HCT116 (cell line): ENCODE data around the gene ICA1L. TPM values are rescaled to one million over a fixed set of nuclear protein-coding genes. Genes with fewer than 3 reads are reported as not detected.

ENCODE experiments used
- ATAC-seq: fragments of 200-7000 bp; cut with Tn5 transposase; 2 replicates; pipeline ENCODE4 v1.9.1; 2020; ENCODE audit warnings: mild to moderate bottlenecking, moderate library complexity
- BruUV-seq: library from RNA; stranded (reverse); fragments of 400-500 nt; replicated peaks from 2 replicates; lab custom pipeline; 2021; lab: Mats Ljungman, UMichigan
- CTCF ChIA-PET: fragments of 300-600 bp; sonication (Branson Sonifier 250); formaldehyde crosslinking; loops from one replicate; lab custom pipeline; 2021; ENCODE audit warnings: antibody characterized with exemption; lab: Charles Lee
- POLR2A ChIA-PET: fragments of 300-600, 350-600 bp; sonication (Branson Sonifier 250); formaldehyde crosslinking; loops from one replicate; lab custom pipeline; 2021; ENCODE audit warnings: antibody characterized with exemption; lab: Charles Lee
- RAD21 ChIA-PET, 2 experiments: fragments of 300-600 bp; sonication (Branson Sonifier 250); formaldehyde crosslinking; loops; one replicate each; lab custom pipeline; 2023; ENCODE audit warnings: low total read pairs in 2 of 2; ENCODE audit not compliant: uncharacterized antibody in 2 of 2, unreplicated experiment in 2 of 2, low non-redundant PET in 1 of 2; lab: Charles Lee
- DNase-seq: peaks from one replicate; pipeline ENCODE4 v3.0.0-alpha.2; 2010; ENCODE audit warnings: low read depth, low spot score
- H2AFZ ChIP-seq: fragments of 200-600 bp; shearing (Covaris generic), sonication (generic); 2 replicates; pipeline ENCODE4 v1.6.1; 2017; ENCODE audit warnings: low read depth, mixed run types, mixed read lengths, antibody characterized with exemption, low read length; ENCODE audit not compliant: poor library complexity, severe bottlenecking
- H3K27ac ChIP-seq: 2 replicates; pipeline ENCODE4 v1.5.1; 2012; ENCODE audit warnings: low read depth, low read length
- H3K27me3 ChIP-seq: fragments of 200-600 bp; sonication (generic); 2 replicates; pipeline ENCODE4 v1.6.1; 2016; ENCODE audit warnings: mixed run types, low read length, mixed read lengths; ENCODE audit not compliant: insufficient read depth
- H3K36me3 ChIP-seq, 2 experiments: fragments of 200-500 bp in 1 of 2; fragments of 200-600 bp in 1 of 2; sonication (Bioruptor generic) in 1 of 2; sonication (generic) in 1 of 2; 2 replicates each; pipeline versions ENCODE4 v1.5.1 to v1.6.1; 2014 to 2016; ENCODE audit warnings: low read length in 2 of 2, inconsistent platforms in 1 of 2, mixed read lengths in 1 of 2, mixed run types in 1 of 2; ENCODE audit not compliant: insufficient read depth in 2 of 2, control insufficient read depth in 1 of 2
- H3K4me1 ChIP-seq, 2 experiments: fragments of 200-600 bp in 1 of 2; sonication (generic) in 1 of 2; 2 replicates each; pipeline versions ENCODE4 v1.5.1 to v1.6.1; 2012 to 2017; ENCODE audit warnings: low read length in 2 of 2, inconsistent platforms in 1 of 2, mild to moderate bottlenecking in 1 of 2, mixed read lengths in 1 of 2, mixed run types in 1 of 2, moderate library complexity in 1 of 2; ENCODE audit not compliant: insufficient read depth in 2 of 2, control insufficient read depth in 1 of 2
- H3K4me2 ChIP-seq: fragments of 200-600 bp; sonication (generic); 2 replicates; pipeline ENCODE4 v1.6.1; 2017; ENCODE audit warnings: mixed run types, low read length, mixed read lengths
- H3K4me3 ChIP-seq, 2 experiments: fragments of 200-600 bp in 1 of 2; sonication (generic) in 1 of 2; replicated peaks in 1 of 2; 2 replicates each; pipeline ENCODE4 v1.5.1; 2011 to 2016; ENCODE audit warnings: low read length in 2 of 2, control low read depth in 1 of 2, low read depth in 1 of 2, mild to moderate bottlenecking in 1 of 2, mixed read lengths in 1 of 2, mixed run types in 1 of 2
- H3K79me2 ChIP-seq: fragments of 200-600 bp; sonication (generic); 2 replicates; pipeline ENCODE4 v1.6.1; 2017; ENCODE audit warnings: mild to moderate bottlenecking, mixed run types, low read length, moderate library complexity, mixed read lengths; ENCODE audit not compliant: insufficient read depth
- H3K9ac ChIP-seq: fragments of 200-600 bp; sonication (generic); 2 replicates; pipeline ENCODE4 v1.6.1; 2016; ENCODE audit warnings: low read length, mixed read lengths
- H3K9me2 ChIP-seq: fragments of 200-600 bp; sonication (generic), shearing (Covaris generic); 2 replicates; pipeline ENCODE4 v1.6.1; 2017; ENCODE audit warnings: mixed run types, mild to moderate bottlenecking, moderate library complexity; ENCODE audit not compliant: insufficient read depth
- H3K9me3 ChIP-seq, 2 experiments: fragments of 200-500 bp in 1 of 2; fragments of 200-600 bp in 1 of 2; sonication (Bioruptor generic) in 1 of 2; sonication (generic) in 1 of 2; 2 replicates each; pipeline ENCODE4 v1.6.1; 2014 to 2017; ENCODE audit warnings: low read length in 2 of 2, mixed read lengths in 2 of 2, inconsistent platforms in 1 of 2, low read depth in 1 of 2, mild to moderate bottlenecking in 1 of 2, mixed run types in 1 of 2, moderate library complexity in 1 of 2; ENCODE audit not compliant: control insufficient read depth in 1 of 2, insufficient read depth in 1 of 2
- H4K20me1 ChIP-seq: fragments of 200-600 bp; sonication (generic), shearing (Covaris generic); 2 replicates; pipeline ENCODE4 v1.6.1; 2017; ENCODE audit warnings: mixed run types, mild to moderate bottlenecking, moderate library complexity; ENCODE audit not compliant: insufficient read depth
- EGR1 ChIP-seq: IDR thresholded peaks from 2 replicates; pipeline ENCODE4 v1.6.1; 2012; ENCODE audit warnings: low read depth
- EZH2 ChIP-seq: fragments of 200-600 bp; sonication (generic); IDR thresholded peaks from 2 replicates; pipeline ENCODE4 v1.6.1; 2017; ENCODE audit warnings: antibody characterized with exemption, mixed run types
- POLR2A ChIP-seq: IDR thresholded peaks from 2 replicates; pipeline ENCODE4 v1.7.0; 2011; ENCODE audit warnings: borderline replicate concordance; ENCODE audit not compliant: insufficient read depth, insufficient read length; ENCODE audit errors: extremely low read depth
- RAD21 ChIP-seq: IDR thresholded peaks from 2 replicates; pipeline ENCODE4 v1.6.1; 2012; ENCODE audit warnings: low read depth, mild to moderate bottlenecking
- REST ChIP-seq: IDR thresholded peaks from 2 replicates; pipeline ENCODE4 v1.6.1; 2012; ENCODE audit warnings: low read depth
- SIN3A ChIP-seq: IDR thresholded peaks from 2 replicates; pipeline ENCODE4 v1.6.1; 2012; ENCODE audit warnings: low read depth
- ZFX ChIP-seq: fragments of 450-650 bp; IDR thresholded peaks from 2 replicates; pipeline ENCODE4 v1.6.1; 2017
- ZNF274 ChIP-seq: fragments of 200-500 bp; sonication (Bioruptor generic); IDR thresholded peaks from 2 replicates; pipeline ENCODE4 v1.6.1; 2014; ENCODE audit warnings: mild to moderate bottlenecking, low read depth, low read length, inconsistent platforms
- intact Hi-C: fragments of 100-400 bp; cut with micrococcal nuclease; formaldehyde crosslinking; loops from 2 replicates; pipeline ENCODE4 v1.10.0; 2022
- total RNA-seq: library from RNA; stranded (reverse); gene quantifications from one replicate; pipeline ENCODE4 v1.2.1, GENCODE V29; 2021; ENCODE audit not compliant: unreplicated experiment
- TF ChIP-seq, protein P1 (sequence below): IDR thresholded peaks from 2 replicates; pipeline ENCODE4 v1.6.1; 2012

Gene ICA1L
- total RNA-seq, 1 experiment from 2014 or later, result 2.5 TPM

DNA sequence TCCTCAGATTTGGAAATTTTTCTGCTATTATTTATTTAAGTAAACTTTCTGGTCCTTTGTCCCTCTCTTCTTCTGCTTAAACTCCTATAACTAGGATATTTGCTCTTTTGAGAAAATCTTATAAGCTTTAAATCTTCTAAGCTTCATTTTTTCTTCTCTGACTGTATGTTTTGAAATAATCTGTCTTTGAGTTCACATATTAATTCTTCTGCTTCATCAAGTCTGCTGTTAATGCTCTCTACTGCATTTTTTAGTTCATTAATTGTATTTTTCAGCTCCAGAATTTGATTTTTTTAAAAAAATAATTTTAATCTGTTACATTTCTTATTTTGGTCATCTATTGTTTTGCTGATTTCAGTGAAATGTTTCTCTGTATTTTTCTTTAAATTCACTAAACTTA is 28.9 kb downstream of the ICA1L start:
- 0 out of 4 replicates have a peak, but pooled peaks cover 0 to 4% of the 10 kb centered on the region in 2 experiments for H3K9me3 ChIP-seq
- no peaks in the 10 kb centered on the region for H3K27me3 ChIP-seq
- no peaks in the 10 kb centered on the region for H3K4me1 ChIP-seq
- CTCF ChIA-PET, result interaction anchor here (1.5 kb wide), 1 partner anchor 8 kb away, joined by 3 read pairs; no protein-coding TSS in a partner anchor
- ATAC-seq (no peak), DNase-seq (no peak)
- no peak overlapping the region for H2AFZ ChIP-seq
- H3K79me2 ChIP-seq, result no peaks in the 10 kb centered on the region
- H3K4me3 ChIP-seq, result no peak overlapping the region
- H4K20me1 ChIP-seq, result no peaks in the 10 kb centered on the region
- no TSS peak for BruUV-seq
- intact Hi-C loops, result no loop called here
- no peaks in the 10 kb centered on the region for H3K36me3 ChIP-seq
- H3K9me2 ChIP-seq, result no peaks in the 10 kb centered on the region
- no peak overlapping the region for H3K27ac ChIP-seq
- no peak overlapping the region for H3K4me2 ChIP-seq
- RAD21 ChIA-PET, result no interaction called here
- H3K9ac ChIP-seq, result no peak overlapping the region
- TF ChIP-seq EGR1 (no peak), ZFX (no peak), REST (no peak), ZNF274 (no peak), RAD21 (no peak), POLR2A (no peak), EZH2 (no peak), SIN3A (no peak)
- TF ChIP-seq, protein P1, sequence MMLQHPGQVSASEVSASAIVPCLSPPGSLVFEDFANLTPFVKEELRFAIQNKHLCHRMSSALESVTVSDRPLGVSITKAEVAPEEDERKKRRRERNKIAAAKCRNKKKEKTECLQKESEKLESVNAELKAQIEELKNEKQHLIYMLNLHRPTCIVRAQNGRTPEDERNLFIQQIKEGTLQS, result no peak
- POLR2A ChIA-PET, result no interaction called here
